HG03378 (cell line): ENCODE data around the gene EGFR.
"Not testable (repeated sequence)": the region's sequence is repeated elsewhere in the genome, so short reads cannot be mapped to it uniquely, and the experiment has no call there.

ENCODE experiments used
- ATAC-seq: cut with Tn5 transposase; IDR thresholded peaks from one replicate; pipeline ENCODE4 v1.9.1; 2021; ENCODE audit warnings: mild to moderate bottlenecking, moderate library complexity; ENCODE audit not compliant: unreplicated experiment

Gene EGFR

GRCh38 chr7:55034776-55035175 is 16.0 kb downstream of the EGFR start:
- no peak for ATAC-seq

GRCh38 chr7:55035410-55035809 is 16.6 kb downstream of the EGFR start:
- ATAC-seq: not testable (repeated sequence)

- ATAC-seq: no peak
These were observed 18.3 kb downstream of the EGFR start for GRCh38 chr7:55036950-55037736.

GRCh38 chr7:55043691-55044370 is 25.0 kb downstream of the EGFR start:
- ATAC-seq: no peak

GRCh38 chr7:55044371-55044717 is 25.5 kb downstream of the EGFR start:
- no peak for ATAC-seq

GRCh38 chr7:55044791-55045190 is 26.0 kb downstream of the EGFR start:
- ATAC-seq: no peak

- no peak for ATAC-seq
These were observed 27.9 kb downstream of the EGFR start for GRCh38 chr7:55046582-55047342.

- ATAC-seq: no peak
These were observed 29.5 kb downstream of the EGFR start for GRCh38 chr7:55048221-55048859.

- ATAC-seq: peak; percentile 46
These were observed 31.5 kb downstream of the EGFR start for GRCh38 chr7:55050281-55050680.

GRCh38 chr7:55052081-55052480 is 33.3 kb downstream of the EGFR start:
- ATAC-seq: no peak

GRCh38 chr7:55052741-55053427 is 34.1 kb downstream of the EGFR start:
- no peak for ATAC-seq

- ATAC-seq: no peak
These were observed 35.1 kb downstream of the EGFR start for GRCh38 chr7:55053651-55054571.

- no peak for ATAC-seq
These were observed 35.9 kb downstream of the EGFR start for GRCh38 chr7:55054758-55055157.

- no peak for ATAC-seq
These were observed 36.7 kb downstream of the EGFR start for GRCh38 chr7:55055479-55055878.

- no peak for ATAC-seq
These were observed 37.3 kb downstream of the EGFR start for GRCh38 chr7:55056068-55056467.

- no peak for ATAC-seq
These were observed 38.0 kb downstream of the EGFR start for GRCh38 chr7:55056577-55057480.

GRCh38 chr7:55058314-55058713 is 39.5 kb downstream of the EGFR start:
- no peak for ATAC-seq

GRCh38 chr7:55059021-55059420 is 40.2 kb downstream of the EGFR start:
- no peak for ATAC-seq

- no peak for ATAC-seq
These were observed 41.3 kb downstream of the EGFR start for GRCh38 chr7:55060085-55060484.
